HL-60/S4 treated with phorbol 12-myristate 13-acetate at 8.2 ng/mL for 4 days and 3 days (cell line): ENCODE results near the gene DNAJC1.

Experiments used
- in situ Hi-C: fragments of 300-500 bp; cut with MboI; formaldehyde crosslinking; loops from 2 replicates; pipeline ENCODE4 v1.15.0; 2022; ENCODE audit warnings: low sequenced_read_pairs

DNAJC1 gene

DNA sequence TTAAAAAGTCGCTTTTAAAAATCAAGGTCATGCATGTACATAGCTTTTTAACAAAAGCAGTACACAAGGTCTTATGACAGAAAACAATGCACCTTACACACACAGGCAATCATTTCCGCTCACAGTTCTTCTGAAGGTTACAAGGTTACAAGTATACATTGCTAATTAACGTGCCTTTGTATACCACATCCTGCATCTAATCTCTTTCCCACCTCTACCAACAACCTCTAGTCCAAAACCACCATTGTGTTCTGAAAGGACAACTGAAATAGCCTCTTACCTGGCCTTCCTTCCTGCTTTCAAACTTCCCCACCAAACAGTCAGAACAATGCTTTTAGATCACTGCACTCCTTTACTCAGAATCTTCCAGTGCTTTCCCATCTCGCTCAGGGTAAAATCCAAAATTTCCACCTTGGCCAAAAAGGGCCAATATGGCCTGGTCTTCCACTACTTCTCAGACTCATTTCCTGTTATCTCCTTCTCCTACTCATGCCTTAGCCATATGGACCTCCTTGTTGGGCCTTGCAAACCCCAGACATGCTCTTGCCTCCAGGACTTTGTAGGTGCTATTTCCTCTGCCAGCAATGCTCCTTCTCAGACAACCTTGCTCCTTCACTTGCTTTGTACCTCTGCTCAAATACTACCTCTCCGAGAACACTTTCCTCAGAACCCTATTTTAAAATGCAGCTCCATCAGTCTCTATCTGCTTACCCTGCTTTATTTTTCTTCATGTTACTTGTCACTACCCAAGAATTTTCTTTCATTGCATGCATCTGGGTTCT is 205.4 kb downstream of the DNAJC1 start:
- in situ Hi-C loops = no loop called here

DNA sequence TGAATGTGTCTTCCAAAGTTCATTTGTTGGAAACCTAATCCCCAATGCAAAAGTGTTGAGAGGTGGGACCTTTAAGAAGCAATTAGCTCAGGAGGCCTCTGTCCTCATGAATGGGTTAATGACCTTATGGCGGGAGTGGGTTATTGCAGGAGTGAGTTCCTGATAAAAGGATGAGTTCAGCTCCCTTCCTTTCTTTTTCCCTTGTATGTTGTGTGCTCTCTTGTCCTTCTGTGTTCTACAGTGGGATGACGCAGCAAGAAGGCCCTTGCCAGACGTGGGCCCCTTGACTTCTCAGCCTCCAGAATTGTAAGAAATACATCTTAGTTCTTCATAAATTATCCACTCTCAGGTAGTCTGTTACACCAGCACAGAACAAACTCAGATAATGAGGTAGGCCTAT is 206.0 kb downstream of the DNAJC1 start:
- in situ Hi-C loops = no loop called here

DNA sequence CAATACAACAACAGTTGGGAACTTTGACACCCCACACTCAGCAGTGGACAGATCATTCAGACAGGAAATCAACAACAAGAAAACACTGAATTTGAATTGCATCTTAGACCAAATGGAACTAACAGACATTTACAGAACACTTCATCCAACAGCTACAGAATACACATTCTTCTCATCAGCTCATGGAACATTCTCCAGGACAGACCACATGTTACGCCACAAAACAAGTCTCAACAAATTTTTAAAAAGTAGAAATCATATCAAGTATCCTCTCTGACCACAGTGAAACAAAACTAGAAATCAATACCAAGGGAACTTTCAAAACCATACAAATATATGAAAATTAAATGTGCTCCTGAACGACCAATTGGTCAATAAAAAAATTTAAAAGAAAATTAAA is 212.3 kb downstream of the DNAJC1 start:
- in situ Hi-C loops = no loop called here

DNA sequence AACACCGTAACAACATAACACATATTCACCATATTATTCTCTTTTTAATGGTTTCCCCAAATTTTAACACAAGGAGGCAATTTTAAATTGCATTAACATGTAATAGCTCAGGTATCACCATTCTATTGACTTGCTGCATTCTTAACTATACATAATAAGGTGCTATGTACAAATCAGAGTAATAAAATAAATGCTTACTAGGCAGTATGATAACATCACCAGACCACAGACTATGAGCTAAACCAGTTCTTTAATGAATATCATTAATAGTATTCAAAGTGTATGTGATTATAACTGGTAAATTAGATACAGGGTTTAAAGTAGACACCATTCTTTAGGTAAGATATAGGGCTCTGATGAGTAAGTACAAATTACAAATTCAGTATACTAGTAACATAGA is 226.6 kb downstream of the DNAJC1 start:
- in situ Hi-C loops = no loop called here

DNA sequence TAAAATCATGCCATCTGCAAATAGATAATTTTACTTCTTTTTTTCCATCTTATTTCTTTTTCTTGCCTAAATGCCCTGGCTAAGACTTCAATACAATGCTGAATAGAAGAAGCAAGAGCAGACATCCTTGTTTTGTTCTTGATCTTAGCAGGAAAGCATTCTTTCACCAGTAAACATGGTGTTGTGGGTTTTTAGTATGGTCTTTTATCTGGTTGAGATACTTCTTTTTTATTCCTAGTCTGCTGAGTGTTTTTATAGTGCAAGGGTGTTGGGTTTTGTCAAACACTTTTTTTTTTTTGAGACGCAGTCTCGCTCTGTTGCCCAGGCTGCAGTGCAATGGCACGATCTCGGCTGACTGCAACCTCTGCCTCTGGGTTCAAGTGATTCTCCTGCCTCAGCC is 232.3 kb downstream of the DNAJC1 start:
- in situ Hi-C loops = no loop called here

DNA sequence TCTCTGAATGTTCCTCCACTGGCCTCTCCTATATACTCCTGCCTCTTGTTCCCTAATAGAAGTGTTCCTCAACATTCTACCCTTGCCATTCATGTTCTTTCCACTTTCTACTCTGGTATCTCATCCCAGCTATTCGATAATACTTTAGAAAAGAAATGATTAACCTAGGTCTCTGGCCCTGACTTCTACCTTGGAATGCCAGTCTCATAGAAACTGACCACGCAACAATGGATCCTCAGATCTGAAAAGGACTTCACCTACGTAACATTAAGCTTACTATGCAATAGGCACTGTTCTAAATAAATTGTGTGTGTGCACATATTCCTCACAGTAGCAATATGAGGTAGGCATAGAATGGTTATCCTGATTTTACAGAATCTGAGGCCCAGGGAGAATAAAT is 234.5 kb downstream of the DNAJC1 start:
- in situ Hi-C loops = no loop called here

DNA sequence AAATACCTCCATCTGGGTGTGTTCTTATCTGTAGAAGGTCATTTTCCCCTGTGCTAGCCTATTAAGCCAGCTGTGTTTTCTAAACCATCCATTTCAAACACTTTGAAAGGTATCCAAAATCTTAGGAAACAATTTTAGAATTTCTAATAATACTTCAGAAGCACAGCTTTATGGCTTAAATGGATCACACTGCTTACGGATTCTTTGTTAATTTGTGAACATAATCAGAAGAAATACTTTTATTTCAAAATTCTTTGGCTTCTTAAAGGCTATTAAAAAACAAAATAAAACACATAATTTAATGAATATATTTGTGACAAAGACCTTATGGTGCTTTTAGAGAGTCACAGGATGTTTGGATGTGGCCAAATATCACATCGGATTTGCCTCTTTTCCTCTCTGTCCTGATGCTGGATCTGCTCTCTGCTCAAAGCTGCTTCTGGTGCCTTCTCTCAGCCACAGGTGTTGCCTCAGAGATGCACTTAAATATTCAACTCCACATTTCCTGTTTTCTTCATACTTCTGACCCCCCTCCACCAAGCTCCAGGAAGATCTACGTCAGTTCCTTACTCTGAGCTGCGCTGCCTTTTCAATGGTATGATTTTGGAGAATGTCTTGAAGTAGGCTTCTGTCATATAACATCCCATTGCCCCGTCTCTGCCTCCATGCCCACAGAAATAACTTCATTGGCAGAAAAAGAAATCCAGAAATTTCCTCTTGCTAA is 238.9 kb downstream of the DNAJC1 start:
- in situ Hi-C loops = no loop called here

DNA sequence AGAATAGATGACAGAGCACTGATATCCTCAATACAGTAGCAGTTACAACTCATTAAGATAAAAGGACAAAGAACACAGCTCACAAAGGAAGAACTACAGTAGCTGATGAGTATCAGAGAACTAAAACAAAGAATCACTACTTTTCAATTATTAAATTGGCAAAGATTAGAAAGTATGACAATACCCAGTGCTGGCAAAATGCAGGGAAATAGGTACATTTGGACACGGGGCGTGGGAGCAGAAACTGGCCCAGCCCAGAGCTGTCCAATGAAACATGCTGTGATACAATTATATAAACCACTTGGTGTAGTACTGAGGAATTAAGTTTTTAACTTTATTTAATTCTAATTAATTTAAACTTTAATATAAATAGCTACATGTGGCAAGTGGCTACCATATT is 243.2 kb downstream of the DNAJC1 start:
- in situ Hi-C loops = no loop called here

DNA sequence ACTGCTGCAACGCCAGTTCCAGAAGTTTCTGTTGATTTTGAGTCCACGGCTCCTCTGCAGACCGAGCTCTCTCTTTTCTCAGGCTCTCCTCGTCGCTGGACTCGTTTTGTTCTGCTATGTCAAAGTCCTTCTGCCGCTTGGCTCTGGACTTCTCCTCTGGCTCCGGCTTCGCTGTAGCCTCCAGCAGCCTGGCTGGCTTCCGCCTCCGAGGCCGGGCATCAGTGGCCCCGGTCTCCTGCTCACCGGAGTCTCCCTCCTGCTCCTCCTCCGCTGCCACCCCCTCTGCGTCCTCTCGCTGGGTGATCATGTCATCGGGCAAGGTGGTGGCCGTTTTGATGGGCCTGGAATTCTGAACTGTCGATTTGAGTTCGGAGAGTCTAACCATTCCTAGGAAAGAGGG is 244.3 kb downstream of the DNAJC1 start:
- in situ Hi-C loops = no loop called here

DNA sequence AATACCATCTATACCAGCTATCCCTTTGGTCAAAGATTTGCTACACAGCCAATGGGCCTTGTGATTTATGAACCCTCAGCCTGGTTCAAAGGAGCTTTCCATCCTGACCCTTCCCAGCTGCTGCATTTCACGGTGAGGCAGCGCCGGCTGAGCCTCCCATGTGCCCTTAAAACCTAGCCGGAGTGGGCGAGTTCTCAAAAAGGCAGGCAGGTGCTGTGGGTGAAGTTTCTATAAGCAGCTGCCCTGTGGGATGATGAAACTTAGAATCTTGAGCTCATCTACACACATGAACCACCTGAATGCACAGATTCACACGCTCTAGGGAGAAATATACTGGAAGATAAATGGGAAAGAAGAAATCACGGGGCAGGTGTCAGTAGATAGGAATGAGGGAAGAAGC is 244.8 kb downstream of the DNAJC1 start:
- in situ Hi-C loops = no loop called here

DNA sequence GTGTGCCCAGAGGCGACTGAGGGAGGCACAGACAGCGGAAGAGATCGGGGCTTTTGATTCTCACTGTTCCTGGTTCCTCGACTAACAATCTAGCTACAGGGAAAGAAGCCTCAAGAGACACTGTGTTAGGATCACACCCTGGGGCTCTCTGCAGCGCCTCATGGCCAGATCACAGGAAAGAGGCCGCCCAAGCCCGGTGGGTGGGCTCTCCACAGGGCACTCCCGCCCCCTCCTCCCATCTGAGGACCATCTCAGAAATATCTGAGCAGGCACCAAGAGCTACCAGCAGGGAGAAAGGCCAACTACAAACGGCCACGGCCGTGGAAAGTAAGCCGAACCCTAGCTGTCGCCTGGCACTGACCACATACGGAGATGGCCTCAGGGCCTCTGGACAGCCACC is 245.3 kb downstream of the DNAJC1 start:
- in situ Hi-C loops = no loop called here

DNA sequence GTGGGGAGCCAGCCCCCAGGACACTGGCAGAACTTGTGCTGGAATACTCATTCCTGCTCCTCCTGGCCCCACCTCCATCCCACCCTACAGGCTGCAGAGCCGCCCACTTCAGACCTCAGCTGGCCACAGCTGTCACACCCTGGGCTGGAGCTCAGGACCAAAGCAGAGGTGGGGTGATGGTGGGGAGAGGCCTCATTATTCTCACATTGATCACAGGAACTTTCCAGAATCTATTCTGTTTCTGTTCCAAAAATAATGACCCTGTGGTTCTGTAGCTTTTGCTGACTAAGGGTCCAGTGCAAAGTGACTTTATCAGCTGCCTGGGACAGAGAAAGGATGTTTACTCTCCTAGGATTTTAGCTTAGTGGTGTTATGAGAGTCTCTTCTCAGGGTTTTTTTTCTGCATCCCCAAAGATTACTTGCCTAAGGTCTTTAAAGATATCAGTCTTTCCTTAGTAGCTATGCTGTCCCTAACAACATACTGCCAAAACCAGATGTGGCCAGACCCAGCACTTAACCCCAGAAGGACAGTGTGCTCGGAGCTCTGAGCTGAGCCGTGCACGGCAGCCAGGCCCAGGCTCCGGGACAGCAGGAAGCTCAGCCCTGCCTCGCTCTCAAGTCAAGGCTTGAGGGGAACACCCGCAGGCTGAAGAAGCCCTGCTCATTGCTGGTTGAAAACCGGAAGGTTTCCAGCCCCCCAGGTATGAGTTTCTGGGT is 246.2 kb downstream of the DNAJC1 start:
- in situ Hi-C loops = no loop called here

DNA sequence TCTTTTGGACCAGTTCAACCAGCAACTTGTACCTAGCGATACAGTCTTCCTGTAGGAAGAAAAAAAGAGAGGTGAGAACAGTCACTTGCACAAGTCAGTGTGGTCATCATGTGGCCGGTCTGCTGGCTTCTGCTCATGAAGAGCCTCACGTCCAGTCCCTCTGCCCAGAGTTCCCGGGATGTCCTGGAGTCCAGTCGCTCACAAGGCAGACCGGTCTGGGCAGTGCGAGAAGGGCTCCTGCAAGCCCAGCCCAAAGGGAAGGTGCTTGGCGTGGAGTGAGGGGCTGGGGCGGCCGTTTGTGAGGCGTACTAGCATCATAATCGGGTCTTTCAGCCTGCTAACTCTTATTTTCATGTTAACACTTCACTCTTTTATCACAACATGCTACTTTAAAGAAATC is 246.8 kb downstream of the DNAJC1 start:
- in situ Hi-C loops = no loop called here

DNA sequence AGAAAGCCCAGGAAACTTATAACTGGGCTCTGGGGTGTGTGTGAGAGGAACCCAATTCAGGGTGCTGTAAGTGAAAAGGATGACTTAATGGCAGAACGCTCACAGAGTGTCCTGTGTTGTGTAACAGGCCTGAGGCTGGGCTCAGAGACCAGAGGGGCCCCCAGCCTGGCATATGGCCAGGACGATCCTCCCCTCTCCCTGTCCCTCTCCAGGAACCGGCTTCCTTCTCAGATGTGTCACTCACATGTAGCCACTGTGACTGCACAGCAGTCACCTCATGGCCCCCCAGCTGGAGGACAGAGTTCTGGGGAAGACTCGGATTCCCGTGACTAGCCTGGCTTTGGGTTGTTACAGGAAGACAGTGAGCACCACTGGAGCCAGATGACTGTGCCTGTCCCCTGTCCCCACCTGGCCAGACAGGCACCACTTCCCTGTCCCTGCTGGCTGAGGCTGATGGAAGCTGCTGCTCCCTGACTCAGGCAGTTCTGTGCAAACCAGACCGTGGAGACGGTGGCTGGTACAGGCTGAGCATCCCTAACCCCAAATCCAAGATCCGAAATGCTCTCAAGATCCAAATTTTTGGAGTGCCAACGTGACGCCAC is 249.0 kb downstream of the DNAJC1 start:
- in situ Hi-C loops = no loop called here

DNA sequence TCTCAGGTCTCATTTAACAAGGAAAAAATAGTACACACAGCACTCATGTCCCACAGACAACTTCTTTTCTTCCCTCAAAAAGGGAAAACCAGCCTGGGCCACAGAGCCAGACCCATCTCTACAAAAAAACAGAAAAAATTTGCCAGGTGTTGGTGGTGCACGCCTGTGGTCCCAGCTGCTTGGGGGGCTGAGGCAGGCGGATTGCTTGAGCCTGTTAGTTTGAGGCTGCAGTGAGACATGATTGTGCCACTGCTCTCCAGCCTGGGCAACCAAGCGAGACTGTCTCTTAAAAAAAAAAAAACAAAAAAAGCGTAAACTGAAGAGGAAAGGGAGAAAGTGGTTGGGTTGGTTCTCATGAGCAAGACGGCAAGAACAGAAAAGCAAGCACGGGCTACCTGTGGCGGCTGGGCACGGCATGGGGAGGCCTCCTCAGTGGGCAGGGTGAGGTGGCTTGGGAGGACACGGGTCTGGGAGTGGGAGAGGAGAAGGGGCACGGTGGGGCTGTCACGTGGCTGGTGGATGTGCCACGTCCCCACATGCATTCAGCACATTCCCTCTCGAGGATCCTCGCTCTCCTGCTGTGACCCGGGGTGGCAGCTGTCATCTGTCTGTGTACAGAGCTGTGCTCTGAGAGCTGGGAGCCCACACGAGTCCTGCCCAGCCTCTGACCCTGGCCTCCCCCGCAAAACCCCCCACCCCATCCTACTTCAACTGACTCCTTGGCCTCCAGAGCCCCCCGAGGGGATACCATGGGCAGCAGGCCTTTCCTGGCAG is 249.8 kb downstream of the DNAJC1 start:
- in situ Hi-C loops = no loop called here

DNA sequence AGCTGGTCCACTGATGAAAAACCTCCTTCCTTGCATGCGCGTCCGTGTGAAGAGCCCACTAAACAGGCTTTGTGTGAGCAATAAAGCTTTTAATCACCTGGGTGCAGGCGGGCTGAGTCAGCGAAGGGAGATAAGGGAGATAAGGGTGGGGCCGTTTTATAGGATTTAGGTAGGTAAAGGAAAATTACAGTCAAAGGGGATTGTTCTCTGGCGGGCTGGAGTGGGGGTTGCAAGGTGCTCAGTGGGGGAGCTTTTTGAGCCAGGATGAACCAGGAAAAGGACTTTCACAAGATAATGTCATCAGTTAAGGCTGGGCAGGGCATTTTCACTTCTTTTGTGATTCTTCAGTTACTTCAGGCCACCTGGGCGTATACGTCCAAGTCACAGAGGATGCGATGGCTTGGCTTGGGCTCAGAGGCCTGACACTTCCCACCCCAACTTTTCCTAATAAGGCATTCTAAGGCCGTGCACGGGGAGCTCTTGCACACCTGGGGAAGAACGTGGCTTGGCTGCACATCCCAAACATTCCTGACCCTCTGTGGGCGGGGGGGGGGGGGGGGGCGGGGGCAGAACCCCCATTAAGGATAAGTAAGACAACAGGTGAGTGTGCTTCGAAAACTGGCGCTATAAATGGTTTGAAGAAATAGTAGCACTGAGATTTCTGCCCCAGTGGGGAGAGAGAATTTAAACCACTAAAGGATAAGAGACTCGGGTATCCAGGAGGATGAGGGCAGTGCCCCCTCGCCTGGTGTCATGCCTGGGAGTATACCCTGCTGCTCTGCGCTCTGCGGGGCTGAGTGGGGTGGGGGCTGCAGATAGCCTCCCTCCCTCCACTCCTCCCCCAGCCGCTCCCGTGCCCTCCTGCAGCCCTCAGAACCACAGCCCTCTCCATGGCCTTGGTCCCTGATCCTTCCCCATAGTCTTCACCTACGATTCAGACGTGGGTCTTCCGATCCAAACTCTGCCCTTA is 251.9 kb downstream of the DNAJC1 start:
- in situ Hi-C loops = no loop called here

DNA sequence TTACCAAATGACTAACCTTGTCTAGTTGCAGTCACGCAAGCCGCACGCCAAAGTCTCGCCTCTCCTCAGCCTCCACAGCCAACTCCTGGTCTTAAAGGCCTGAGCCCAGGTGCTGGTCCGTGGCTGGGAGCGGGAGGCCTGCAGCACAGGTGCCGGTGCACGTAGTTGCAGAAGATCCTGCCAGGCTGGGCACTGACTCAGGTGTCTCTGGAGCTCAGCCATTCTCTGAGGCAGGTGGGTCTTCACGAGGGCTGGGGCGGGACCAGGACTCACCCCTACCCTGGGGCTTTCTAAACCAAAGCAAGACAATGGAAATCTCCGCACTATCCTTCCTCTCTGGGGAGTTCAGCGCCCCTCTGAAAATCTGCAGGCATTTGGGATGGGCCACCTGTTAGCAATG is 253.1 kb downstream of the DNAJC1 start:
- in situ Hi-C loops = no loop called here

DNA sequence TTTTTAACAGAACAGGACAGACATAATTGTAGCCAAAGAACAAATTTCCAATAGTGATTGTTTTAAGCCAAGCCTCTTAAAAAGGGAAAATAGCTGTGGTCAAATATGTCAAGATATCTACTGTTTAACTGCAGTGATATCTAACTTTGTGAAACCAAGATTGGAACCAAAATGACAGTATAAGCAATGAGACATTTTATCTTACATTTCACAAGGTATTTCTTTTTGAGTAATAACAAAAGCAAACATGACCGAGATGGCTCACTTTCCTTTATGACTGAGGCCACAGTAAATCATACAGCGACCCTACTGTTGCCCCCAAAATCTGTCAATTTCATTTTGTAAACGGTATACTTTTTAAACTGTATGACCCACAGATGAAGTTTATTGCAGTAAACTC is 253.7 kb downstream of the DNAJC1 start:
- in situ Hi-C loops = no loop called here

DNA sequence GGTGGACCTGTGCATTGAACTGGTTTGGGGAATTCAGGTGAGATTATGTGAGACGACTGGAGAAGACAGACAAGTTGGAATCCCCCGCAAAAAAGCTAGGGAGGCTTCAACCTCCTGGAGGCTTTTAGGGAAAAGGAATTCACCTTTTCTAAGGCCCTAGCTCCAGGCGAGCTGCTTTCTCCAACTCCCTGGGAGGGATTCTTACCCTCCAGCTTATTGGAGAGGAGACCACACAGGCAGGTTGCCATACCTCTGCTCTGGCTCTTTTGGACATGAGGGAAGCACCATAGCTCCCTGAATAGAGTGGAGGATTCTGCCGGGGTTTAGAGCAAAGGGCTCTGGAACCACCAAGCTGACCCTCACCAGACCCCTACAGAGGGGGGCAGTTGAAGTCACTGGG is 255.7 kb downstream of the DNAJC1 start:
- in situ Hi-C loops = no loop called here

DNA sequence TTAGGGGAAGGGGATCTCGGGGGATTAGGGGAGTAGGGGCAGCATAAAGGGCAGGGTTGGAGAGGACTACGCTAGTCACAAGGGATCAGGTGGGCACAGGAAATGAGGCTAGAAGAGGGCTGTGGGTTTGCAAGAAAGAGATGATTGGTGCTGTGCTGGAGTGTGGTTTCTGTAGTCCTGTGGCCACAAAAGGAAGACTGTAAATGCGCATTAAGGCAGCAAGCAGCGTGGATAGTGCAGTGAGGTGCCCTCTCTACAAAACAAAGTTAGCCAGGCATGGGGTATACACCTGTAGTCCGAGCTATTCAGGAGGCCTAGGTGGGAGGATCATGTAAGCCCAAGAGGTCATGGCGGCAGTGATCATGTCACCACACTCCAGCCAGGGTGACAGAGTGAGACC is 257.4 kb downstream of the DNAJC1 start:
- in situ Hi-C loops = no loop called here
